H1 (cell line): ENCODE data around the gene GPD1. TPM values are rescaled to one million over a fixed set of nuclear protein-coding genes. Genes with fewer than 3 reads are reported as not detected.

Experiments
- CTCF ChIA-PET: fragments of 300-600 bp; sonication (Branson Sonifier 250); formaldehyde crosslinking; loops from one replicate; lab custom pipeline; 2021; ENCODE audit not compliant: partially characterized antibody; lab: Charles Lee
- POLR2A ChIA-PET: fragments of 300-600 bp; sonication (Branson Sonifier 250); formaldehyde crosslinking; loops from one replicate; lab custom pipeline; 2021; ENCODE audit warnings: inconsistent platforms; ENCODE audit not compliant: partially characterized antibody; lab: Charles Lee
- DNase-seq, 2 experiments: peaks; one replicate each; pipeline versions ENCODE4 v3.0.0 to v3.0.0-alpha.2; 2010 to 2022; ENCODE audit warnings: low spot score in 2 of 2, low read depth in 1 of 2, mixed read lengths in 1 of 2
- FAIRE-seq: peaks from 2 replicates; lab custom pipeline; 2011; peaks lifted over from hg19 to GRCh38; lab: Jason Lieb, UNC
- H2AFZ ChIP-seq: 2 replicates; pipeline ENCODE4 v1.8.1; 2012; ENCODE audit warnings: low read length, inconsistent platforms
- H2AK5ac ChIP-seq: 2 replicates; pipeline ENCODE4 v1.6.1; 2013; ENCODE audit warnings: low read depth, low read length
- H2BK120ac ChIP-seq: replicated peaks from 2 replicates; pipeline ENCODE3; 2013; ENCODE audit warnings: low read depth, low read length, inconsistent platforms
- H2BK12ac ChIP-seq: 2 replicates; pipeline ENCODE4 v1.6.1; 2013; ENCODE audit warnings: low read depth, low read length
- H2BK15ac ChIP-seq: 2 replicates; pipeline ENCODE4 v1.6.1; 2013; ENCODE audit warnings: low read length
- H2BK20ac ChIP-seq: 2 replicates; pipeline ENCODE4 v1.6.1; 2013; ENCODE audit warnings: low read length
- H2BK5ac ChIP-seq: 2 replicates; pipeline ENCODE4 v1.6.1; 2013; ENCODE audit warnings: low read depth, low read length
- H3K14ac ChIP-seq: 2 replicates; pipeline ENCODE4 v1.6.1; 2013; ENCODE audit warnings: inconsistent platforms; ENCODE audit not compliant: insufficient read length
- H3K18ac ChIP-seq: 2 replicates; pipeline ENCODE4 v1.6.1; 2013; ENCODE audit warnings: low read length; ENCODE audit errors: extremely low read depth
- H3K23ac ChIP-seq: 2 replicates; pipeline ENCODE4 v1.6.1; 2013; ENCODE audit warnings: inconsistent platforms; ENCODE audit not compliant: insufficient read length
- H3K23me2 ChIP-seq: 2 replicates; pipeline ENCODE4 v1.6.1; 2013; ENCODE audit warnings: low read depth, low read length
- H3K27ac ChIP-seq: 2 replicates; pipeline ENCODE4 v1.6.1; 2011; ENCODE audit warnings: low read depth, low read length, inconsistent platforms
- H3K27me3 ChIP-seq, 4 experiments: replicated peaks in 1 of 4; 1 replicate in 1 of 4; 2 replicates in 3 of 4; pipeline versions ENCODE4 v1.6.1 to v1.8.1; 2011 to 2013; ENCODE audit warnings: low read length in 3 of 4, mild to moderate bottlenecking in 3 of 4, inconsistent platforms in 2 of 4, mixed read lengths in 2 of 4, moderate library complexity in 1 of 4; ENCODE audit not compliant: control insufficient read depth in 3 of 4, insufficient read depth in 3 of 4; ENCODE audit errors: extremely low read depth in 1 of 4
- H3K36me3 ChIP-seq, 4 experiments: 2 replicates each; pipeline versions ENCODE4 v1.6.1 to v1.8.1; 2011 to 2013; ENCODE audit warnings: mild to moderate bottlenecking in 4 of 4, low read length in 3 of 4, moderate library complexity in 2 of 4, control low read depth in 1 of 4, inconsistent platforms in 1 of 4; ENCODE audit not compliant: insufficient read depth in 4 of 4, control insufficient read depth in 2 of 4
- H3K4ac ChIP-seq: replicated peaks from 2 replicates; pipeline ENCODE3; 2013; ENCODE audit warnings: low read length, low read depth, mixed read lengths, inconsistent platforms; ENCODE audit not compliant: insufficient read length
- H3K4me1 ChIP-seq, 4 experiments: replicated peaks in 1 of 4; 1 replicate in 1 of 4; 2 replicates in 3 of 4; pipeline versions ENCODE4 v1.6.1 to v1.8.1; 2011 to 2013; ENCODE audit warnings: low read length in 3 of 4, inconsistent platforms in 2 of 4, mixed read lengths in 1 of 4; ENCODE audit not compliant: insufficient read depth in 4 of 4, control insufficient read depth in 3 of 4
- H3K4me2 ChIP-seq, 2 experiments: 2 replicates each; pipeline versions ENCODE4 v1.6.1 to v1.8.1; 2011 to 2013; ENCODE audit warnings: low read depth in 2 of 2, low read length in 2 of 2, control low read depth in 1 of 2, inconsistent platforms in 1 of 2, mild to moderate bottlenecking in 1 of 2; ENCODE audit not compliant: insufficient read depth in 1 of 2
- H3K4me3 ChIP-seq, 4 experiments: fragments of 200-600, 300-600 bp in 1 of 4; sonication (generic), shearing (Covaris generic), sonication (Bioruptor Twin) in 1 of 4; 2 replicates each; pipeline versions ENCODE4 v1.5.1 to v1.8.1; 2011 to 2016; ENCODE audit warnings: low read length in 4 of 4, low read depth in 3 of 4, control low read depth in 2 of 4, inconsistent platforms in 2 of 4, mild to moderate bottlenecking in 2 of 4, mixed read lengths in 1 of 4, moderate library complexity in 1 of 4; ENCODE audit not compliant: insufficient read depth in 2 of 4; ENCODE audit errors: extremely low read depth in 1 of 4
- H3K56ac ChIP-seq: replicated peaks from 2 replicates; pipeline ENCODE3; 2013; ENCODE audit warnings: low read depth, mild to moderate bottlenecking, mixed read lengths, low read length, inconsistent platforms; ENCODE audit not compliant: insufficient read length
- H3K79me1 ChIP-seq: 2 replicates; pipeline ENCODE4 v1.6.1; 2013; ENCODE audit warnings: low read depth, low read length, control low read depth
- H3K79me2 ChIP-seq, 2 experiments: 2 replicates each; pipeline versions ENCODE4 v1.6.1 to v1.8.1; 2012 to 2013; ENCODE audit warnings: low read length in 2 of 2, mild to moderate bottlenecking in 2 of 2, inconsistent platforms in 1 of 2; ENCODE audit not compliant: insufficient read depth in 2 of 2, control insufficient read depth in 1 of 2
- H3K9ac ChIP-seq, 4 experiments: replicated peaks in 1 of 4; 1 replicate in 1 of 4; 2 replicates in 3 of 4; pipeline versions ENCODE4 v1.6.1 to v1.8.1; 2011 to 2013; ENCODE audit warnings: low read depth in 3 of 4, low read length in 3 of 4, control low read depth in 2 of 4, mild to moderate bottlenecking in 2 of 4, moderate library complexity in 2 of 4, inconsistent platforms in 1 of 4; ENCODE audit errors: extremely low read depth in 1 of 4
- H3K9me3 ChIP-seq, 2 experiments: 2 replicates each; pipeline versions ENCODE4 v1.6.1 to v1.8.1; 2012 to 2013; ENCODE audit warnings: mild to moderate bottlenecking in 2 of 2, moderate library complexity in 2 of 2, control low read depth in 1 of 2, inconsistent platforms in 1 of 2, low read depth in 1 of 2, low read length in 1 of 2, mixed read lengths in 1 of 2; ENCODE audit not compliant: insufficient read depth in 2 of 2
- H4K20me1 ChIP-seq, 2 experiments: replicated peaks in 1 of 2; 2 replicates each; pipeline versions ENCODE3 to v1.8.1; 2011 to 2013; ENCODE audit warnings: inconsistent platforms in 2 of 2, low read length in 2 of 2, mild to moderate bottlenecking in 1 of 2; ENCODE audit not compliant: insufficient read depth in 2 of 2, control insufficient read depth in 1 of 2
- H4K5ac ChIP-seq: 2 replicates; pipeline ENCODE4 v1.6.1; 2013; ENCODE audit warnings: low read length, low read depth, mixed read lengths, inconsistent platforms; ENCODE audit not compliant: insufficient read length
- H4K8ac ChIP-seq: 2 replicates; pipeline ENCODE4 v1.8.0; 2013; ENCODE audit warnings: mild to moderate bottlenecking, moderate library complexity, low read length, inconsistent platforms; ENCODE audit not compliant: insufficient read depth; ENCODE audit errors: extremely low read depth
- H4K91ac ChIP-seq: replicated peaks from 2 replicates; pipeline ENCODE3; 2013; ENCODE audit warnings: low read length, mixed read lengths, inconsistent platforms; ENCODE audit not compliant: insufficient read length
- EP300 ChIP-seq, 2 experiments: IDR thresholded peaks; 1 replicate in 1 of 2; 2 replicates in 1 of 2; pipeline ENCODE4 v1.6.1; 2011 to 2012; ENCODE audit warnings: low read depth in 2 of 2, low read length in 2 of 2, mild to moderate bottlenecking in 2 of 2, borderline replicate concordance in 1 of 2, inconsistent platforms in 1 of 2, moderate library complexity in 1 of 2
- HDAC2 ChIP-seq, 2 experiments: fragments of 300-600 bp in 1 of 2; sonication (generic) in 1 of 2; IDR thresholded peaks; 2 replicates each; pipeline ENCODE4 v1.6.1; 2011 to 2012; ENCODE audit warnings: low read depth in 2 of 2, low read length in 2 of 2, mild to moderate bottlenecking in 2 of 2, moderate library complexity in 2 of 2, borderline replicate concordance in 1 of 2, inconsistent platforms in 1 of 2
- JUN ChIP-seq: IDR thresholded peaks from 2 replicates; pipeline ENCODE4 v1.6.1; 2011; ENCODE audit warnings: low read depth, mild to moderate bottlenecking, improper control_type of control experiment, low read length
- KDM4A ChIP-seq: IDR thresholded peaks from one replicate; pipeline ENCODE4 v1.7.1; 2012; ENCODE audit warnings: low read depth, mild to moderate bottlenecking, moderate library complexity, low read length, inconsistent platforms; ENCODE audit not compliant: severe bottlenecking
- SIN3A ChIP-seq, 2 experiments: IDR thresholded peaks in 1 of 2; conservative IDR thresholded peaks in 1 of 2; 2 replicates each; pipeline ENCODE4 v1.6.1; 2011 to 2012; ENCODE audit warnings: low read length in 2 of 2, improper control_type of control experiment in 1 of 2, low read depth in 1 of 2, mild to moderate bottlenecking in 1 of 2
- SP4 ChIP-seq: IDR thresholded peaks from 2 replicates; pipeline ENCODE4 v1.6.1; 2012; ENCODE audit warnings: low read length, inconsistent platforms
- WGBS, 2 experiments: shearing (Covaris generic) in 1 of 2; methylation state at CpG; one replicate each; pipeline versions ENCODE4 v1.1.6 to v1.1.7; 2013 to 2015; ENCODE audit warnings: low lambda C conversion rate in 2 of 2, mixed read lengths in 2 of 2, inconsistent platforms in 1 of 2, low coverage in 1 of 2, missing lambda C conversion rate in 1 of 2; ENCODE audit not compliant: insufficient replicate concordance in 2 of 2, insufficient coverage in 1 of 2, insufficient read length in 1 of 2; ENCODE audit errors: extremely low coverage in 1 of 2, missing lambda C conversion rate in 1 of 2; 5-methylcytosine and 5-hydroxymethylcytosine counted together
- polyA plus RNA-seq, 7 experiments: library from polyadenylated mRNA; depleted of rRNA in 3 of 7; stranded (reverse) in 5 of 7; unstranded in 2 of 7; fragments of >200 nt in 5 of 7; fragments of 200-250 nt in 2 of 7; gene quantifications; 1 replicate in 5 of 7; 2 replicates in 1 of 7; 4 replicates in 1 of 7; pipeline versions ENCODE4 v1.2.1 to v1.2.3, GENCODE V29; 2011 to 2013; ENCODE audit warnings: missing spikeins in 2 of 7, mixed read lengths in 2 of 7
- total RNA-seq: library from RNA; stranded (reverse); fragmentation: NEBNext Ultra II Directional; extraction: Animal tissue kit (Norgen Biotek cat#: 25700); gene quantifications from 2 replicates; pipeline ENCODE4 v1.2.1, GENCODE V29; 2021
- TF ChIP-seq, protein P1 (sequence below): IDR thresholded peaks from 2 replicates; pipeline ENCODE4 v1.6.1; 2012; ENCODE audit warnings: inconsistent platforms

Gene GPD1
- total and polyA plus RNA-seq, 2 of the 8 experiments (the other 6 are each of a cell fraction or from before 2014, with no cell fraction given): 0.45 to 0.74 TPM

- DNase-seq: no peak
- H3K4me3 ChIP-seq: no peak overlapping the region
- H3K4me1 ChIP-seq: no peaks in the 10 kb centered on the region
- no peak overlapping the region for H3K27ac ChIP-seq
- no peaks in the 10 kb centered on the region; the same call in 1 of the 2 replicates for H3K23me2 ChIP-seq
- H2BK20ac ChIP-seq: no peak overlapping the region
- H3K4ac ChIP-seq: no peak overlapping the region
- H3K23ac ChIP-seq: no peak overlapping the region
- no peaks in the 10 kb centered on the region; the same call in 1 of the 2 replicates for H3K79me1 ChIP-seq
- no peak overlapping the region for H3K4me2 ChIP-seq
- WGBS, 2 experiments: 95% methylated on average over 3 of the region's 3 CpGs; no CpG with 5 or more reads in 1 of the 2 experiments
- CTCF ChIA-PET: interaction anchor here (0.5 to 32.9 kb wide), 8 partner anchors 10 to 190 kb away, joined by 3 to 625 read pairs (median 4); partner anchors contain the start of gene SMARCD1
- H2BK15ac ChIP-seq: no peak overlapping the region
- FAIRE-seq: no peak
- POLR2A ChIA-PET: interaction anchor here (1.0 to 27.1 kb wide), 6 partner anchors 8 to 46 kb away, joined by 4 to 457 read pairs (median 4); partner anchors contain the start of genes CERS5, COX14, GPD1 and SMARCD1
- H4K91ac ChIP-seq: no peak overlapping the region
- H3K79me2 ChIP-seq: no peaks in the 10 kb centered on the region; a peak in 1 of 4 replicates
- H3K9ac ChIP-seq: no peak overlapping the region
- H2BK120ac ChIP-seq: no peak overlapping the region
- H4K8ac ChIP-seq: no peak overlapping the region
- H2AFZ ChIP-seq: no peak overlapping the region
- H2BK5ac ChIP-seq: no peak overlapping the region; the same call in 1 of the 2 replicates
- H4K20me1 ChIP-seq: peaks cover 0 to 2% of the 10 kb centered on the region in 2 experiments
- H3K36me3 ChIP-seq: peaks cover 0 to 3% (median 0%) of the 10 kb centered on the region in 4 experiments; a peak in 1 of 8 replicates
- H2BK12ac ChIP-seq: no peak overlapping the region
- H3K9me3 ChIP-seq: no peaks in the 10 kb centered on the region
- no peak for TF ChIP-seq SIN3A (conservative IDR thresholded peaks at IDR 0.05 in 1 of 2, IDR thresholded peaks at IDR 0.05 in 1 of 2; ENCODE audit: low read depth in 1 of 2, low read length in 2 of 2)
- TF ChIP-seq KDM4A: no peak
- TF ChIP-seq, protein P1, sequence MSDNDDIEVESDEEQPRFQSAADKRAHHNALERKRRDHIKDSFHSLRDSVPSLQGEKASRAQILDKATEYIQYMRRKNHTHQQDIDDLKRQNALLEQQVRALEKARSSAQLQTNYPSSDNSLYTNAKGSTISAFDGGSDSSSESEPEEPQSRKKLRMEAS: no peak
- TF ChIP-seq EP300 (IDR thresholded peaks at IDR 0.05; ENCODE audit: borderline replicate concordance in 1 of 2, low read depth in 2 of 2, low read length in 2 of 2): no peak
- no peak for TF ChIP-seq JUN
- no peak for TF ChIP-seq HDAC2 (IDR thresholded peaks at IDR 0.05; ENCODE audit: borderline replicate concordance in 1 of 2, low read depth in 2 of 2, low read length in 2 of 2)
- no peak for TF ChIP-seq SP4
- no peaks in the 10 kb centered on the region for H3K27me3 ChIP-seq
- H2AK5ac ChIP-seq: no peak overlapping the region
- no peak overlapping the region for H3K56ac ChIP-seq
- H4K5ac ChIP-seq: no peak overlapping the region
- H3K18ac ChIP-seq: no peak overlapping the region
- H3K14ac ChIP-seq: no peak overlapping the region
These were observed 16.7 kb downstream of the GPD1 start for GRCh38 chr12:50120521-50120920.
